Spleen (tissue), 7 donors: ENCODE measurements around the gene CRACDL.

ENCODE experiments used
- POLR2A ChIP-seq, 3 donors: fragments of 450-650 bp; IDR thresholded peaks; one replicate each; pipeline ENCODE4 v1.5.1; 2017; ENCODE audit warnings: antibody characterized with exemption in 3 of 3, mild to moderate bottlenecking in 1 of 3
- TF ChIP-seq, protein P1 (sequence below), 11 experiments: fragments of 200-600 bp in 7 of 11; fragments of 450-650 bp in 4 of 11; sonication (generic) in 4 of 11; IDR thresholded peaks in 8 of 11; conservative IDR thresholded peaks in 3 of 11; 1 replicate in 7 of 11; 2 replicates in 4 of 11; pipeline versions ENCODE4 v1.4.0 to v1.8.0; 2016 to 2021; ENCODE audit warnings: antibody characterized with exemption in 11 of 11, inconsistent platforms in 4 of 11, mild to moderate bottlenecking in 1 of 11
- donor health status: DM: no; HTN: no; CAD: no; lungs with moderate emphysema.
- donor health status: DM: no; HTN: no; CAD: no.
- donor health status: DM: no; HTN: no; CAD: no.

- TF ChIP-seq, protein P1, sequence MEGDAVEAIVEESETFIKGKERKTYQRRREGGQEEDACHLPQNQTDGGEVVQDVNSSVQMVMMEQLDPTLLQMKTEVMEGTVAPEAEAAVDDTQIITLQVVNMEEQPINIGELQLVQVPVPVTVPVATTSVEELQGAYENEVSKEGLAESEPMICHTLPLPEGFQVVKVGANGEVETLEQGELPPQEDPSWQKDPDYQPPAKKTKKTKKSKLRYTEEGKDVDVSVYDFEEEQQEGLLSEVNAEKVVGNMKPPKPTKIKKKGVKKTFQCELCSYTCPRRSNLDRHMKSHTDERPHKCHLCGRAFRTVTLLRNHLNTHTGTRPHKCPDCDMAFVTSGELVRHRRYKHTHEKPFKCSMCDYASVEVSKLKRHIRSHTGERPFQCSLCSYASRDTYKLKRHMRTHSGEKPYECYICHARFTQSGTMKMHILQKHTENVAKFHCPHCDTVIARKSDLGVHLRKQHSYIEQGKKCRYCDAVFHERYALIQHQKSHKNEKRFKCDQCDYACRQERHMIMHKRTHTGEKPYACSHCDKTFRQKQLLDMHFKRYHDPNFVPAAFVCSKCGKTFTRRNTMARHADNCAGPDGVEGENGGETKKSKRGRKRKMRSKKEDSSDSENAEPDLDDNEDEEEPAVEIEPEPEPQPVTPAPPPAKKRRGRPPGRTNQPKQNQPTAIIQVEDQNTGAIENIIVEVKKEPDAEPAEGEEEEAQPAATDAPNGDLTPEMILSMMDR (IDR thresholded peaks at IDR 0.05 in 8 of 11, conservative IDR thresholded peaks at IDR 0.05 in 3 of 11), result no peak
- no peak for TF ChIP-seq POLR2A (IDR thresholded peaks at IDR 0.05)
Observed at GRCh38 chr2:98909317-98910211, 26.5 kb downstream of the CRACDL start.
